ENCODE measurements around the gene CCDC184.
"Not testable (repeated sequence)": the region's sequence is repeated elsewhere in the genome, so short reads cannot be mapped to it uniquely, and the experiment has no call there.

CCDC184 gene

GRCh38 chr12:48216785-48217184, 33.3 kb downstream of the CCDC184 start:
- DNase-seq: no peak

DNA sequence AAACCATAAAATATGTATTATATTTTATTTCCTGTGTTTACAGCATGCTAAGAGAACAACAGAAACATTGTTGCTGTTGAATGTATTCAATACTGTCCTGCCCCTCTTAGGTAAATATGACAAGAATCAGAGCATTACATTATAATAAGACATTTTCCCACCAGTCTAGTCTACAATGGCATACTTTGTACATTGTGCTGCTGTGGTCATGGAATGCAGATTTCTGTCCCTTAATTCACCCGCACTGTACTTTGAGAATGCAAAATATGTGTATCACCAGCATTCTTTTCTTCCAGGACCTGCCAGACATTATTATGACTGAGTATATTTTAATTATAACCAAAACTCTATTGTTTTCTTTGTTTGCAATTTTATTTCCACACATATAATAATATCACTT, 36.2 kb downstream of the CCDC184 start:
- no peak for DNase-seq

DNA sequence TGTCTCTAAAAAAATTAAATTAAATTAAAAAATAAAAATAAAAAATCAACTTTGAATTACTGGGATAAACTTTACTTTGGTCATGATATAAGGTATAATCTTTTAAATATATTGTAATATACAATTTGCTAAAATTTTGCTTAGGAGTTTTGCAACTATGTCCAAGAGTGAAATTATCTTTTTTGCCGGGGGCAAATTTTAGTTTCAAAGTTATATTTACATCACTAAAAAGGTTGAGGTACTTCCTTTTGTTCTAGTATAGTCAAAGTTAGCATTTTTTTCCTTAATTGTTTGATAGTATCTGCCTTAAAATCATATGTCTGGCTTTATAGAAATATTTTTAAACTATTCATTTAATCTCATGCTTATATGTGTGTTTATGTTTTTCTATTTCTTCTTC, 37.3 kb downstream of the CCDC184 start:
- DNase-seq: no peak

GRCh38 chr12:48221645-48222044, 38.2 kb downstream of the CCDC184 start:
- no peak for DNase-seq

GRCh38 chr12:48224533-48224932, 41.1 kb downstream of the CCDC184 start:
- not testable (repeated sequence) for DNase-seq

DNA sequence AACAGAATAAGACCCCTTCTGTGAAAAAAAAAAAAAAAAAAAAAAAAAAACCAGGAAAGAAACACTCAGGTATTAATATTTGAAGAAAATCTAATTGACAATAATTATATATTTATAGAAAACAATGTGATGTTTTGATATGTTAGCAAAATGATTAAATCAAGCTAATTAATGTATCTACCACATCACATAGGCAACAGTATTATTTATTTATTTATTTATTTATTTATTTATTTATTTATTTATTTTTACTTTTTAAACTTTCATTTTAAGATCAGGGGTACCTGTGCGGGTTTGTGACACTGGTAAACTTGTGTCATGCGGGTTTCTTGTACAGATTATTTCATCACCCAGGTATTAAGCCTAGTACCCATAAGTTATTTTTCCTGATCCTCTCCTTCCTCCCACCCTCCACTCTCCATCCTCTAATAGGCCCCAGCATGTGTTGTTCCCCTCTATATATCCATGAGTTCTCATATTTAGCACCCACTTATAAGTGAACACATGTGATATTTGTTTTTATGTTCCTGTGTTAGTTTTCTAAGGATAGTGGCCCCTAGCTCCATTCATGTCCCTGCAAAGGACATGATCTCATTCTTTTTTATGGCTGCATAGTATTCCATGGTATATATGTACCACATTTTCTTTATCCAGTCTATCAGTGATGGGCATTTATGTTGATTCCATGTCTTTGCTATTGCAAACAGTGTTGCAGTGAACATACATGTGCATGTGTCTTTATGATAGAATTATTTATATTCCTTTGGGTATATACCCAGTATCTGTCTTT, 47.9 kb downstream of the CCDC184 start:
- not testable (repeated sequence) for DNase-seq
